ENCODE results near the gene DNAJC8. TPM values are rescaled to one million over a fixed set of nuclear protein-coding genes. Genes with fewer than 3 reads are reported as not detected.

DNAJC8 gene
- total RNA-seq, 1 experiment from 2014 or later: 127 TPM

DNA sequence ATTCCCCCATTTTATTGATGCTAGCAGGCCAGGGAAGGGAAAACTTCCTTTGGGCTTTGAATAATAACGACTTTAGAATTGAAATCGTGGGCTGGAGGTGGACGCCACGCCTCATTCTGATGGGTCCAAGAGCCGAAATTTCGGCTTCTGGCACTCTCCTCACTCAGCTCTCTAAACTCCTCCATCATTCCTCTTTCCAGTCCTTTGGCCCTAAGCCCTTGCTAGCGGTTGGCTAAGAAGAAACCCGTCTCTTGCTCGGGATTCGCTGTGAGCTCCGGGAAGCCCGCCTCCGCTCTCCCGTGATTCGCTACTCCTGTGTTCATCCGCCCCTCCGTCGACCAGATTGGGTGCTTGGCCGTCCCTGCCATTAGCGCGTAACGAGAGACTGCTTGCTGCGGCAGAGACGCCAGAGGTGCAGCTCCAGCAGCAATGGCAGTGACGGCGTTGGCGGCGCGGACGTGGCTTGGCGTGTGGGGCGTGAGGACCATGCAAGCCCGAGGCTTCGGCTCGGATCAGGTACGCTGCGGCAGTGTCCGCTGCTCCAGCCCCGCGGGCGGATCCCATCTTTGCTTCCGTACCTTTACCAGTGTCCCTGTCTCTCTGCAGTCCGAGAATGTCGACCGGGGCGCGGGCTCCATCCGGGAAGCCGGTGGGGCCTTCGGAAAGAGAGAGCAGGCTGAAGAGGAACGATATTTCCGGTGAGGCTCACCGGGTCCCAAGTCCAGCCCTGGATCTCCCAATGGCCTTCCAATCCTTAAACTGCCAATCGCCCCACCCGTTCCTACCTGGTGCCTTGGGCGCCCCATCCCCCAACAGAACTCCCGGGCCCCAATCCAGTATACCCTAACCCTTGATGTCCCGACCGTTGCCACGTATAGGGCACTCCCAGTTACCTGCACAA lies 3.2 kb upstream of the DNAJC8 start, which contains the start of gene ATP5IF1:
TSS of gene ATP5IF1 (plus strand) at position 370 of the 901 bp plus-strand sequence. CDS start at position 430, 60 bp downstream.
- no peaks in the 10 kb centered on the region for H3K27me3 ChIP-seq (ENCODE audit: control insufficient read depth, insufficient read depth, low read length)
- no peak for TF ChIP-seq TCF7L2 (IDR thresholded peaks at IDR 0.05; ENCODE audit: low read depth, low read length)
- TF ChIP-seq POLR2AphosphoS5 (IDR thresholded peaks at IDR 0.05; ENCODE audit: low read depth, low read length): peak; percentile 87
- TF ChIP-seq, protein P1, sequence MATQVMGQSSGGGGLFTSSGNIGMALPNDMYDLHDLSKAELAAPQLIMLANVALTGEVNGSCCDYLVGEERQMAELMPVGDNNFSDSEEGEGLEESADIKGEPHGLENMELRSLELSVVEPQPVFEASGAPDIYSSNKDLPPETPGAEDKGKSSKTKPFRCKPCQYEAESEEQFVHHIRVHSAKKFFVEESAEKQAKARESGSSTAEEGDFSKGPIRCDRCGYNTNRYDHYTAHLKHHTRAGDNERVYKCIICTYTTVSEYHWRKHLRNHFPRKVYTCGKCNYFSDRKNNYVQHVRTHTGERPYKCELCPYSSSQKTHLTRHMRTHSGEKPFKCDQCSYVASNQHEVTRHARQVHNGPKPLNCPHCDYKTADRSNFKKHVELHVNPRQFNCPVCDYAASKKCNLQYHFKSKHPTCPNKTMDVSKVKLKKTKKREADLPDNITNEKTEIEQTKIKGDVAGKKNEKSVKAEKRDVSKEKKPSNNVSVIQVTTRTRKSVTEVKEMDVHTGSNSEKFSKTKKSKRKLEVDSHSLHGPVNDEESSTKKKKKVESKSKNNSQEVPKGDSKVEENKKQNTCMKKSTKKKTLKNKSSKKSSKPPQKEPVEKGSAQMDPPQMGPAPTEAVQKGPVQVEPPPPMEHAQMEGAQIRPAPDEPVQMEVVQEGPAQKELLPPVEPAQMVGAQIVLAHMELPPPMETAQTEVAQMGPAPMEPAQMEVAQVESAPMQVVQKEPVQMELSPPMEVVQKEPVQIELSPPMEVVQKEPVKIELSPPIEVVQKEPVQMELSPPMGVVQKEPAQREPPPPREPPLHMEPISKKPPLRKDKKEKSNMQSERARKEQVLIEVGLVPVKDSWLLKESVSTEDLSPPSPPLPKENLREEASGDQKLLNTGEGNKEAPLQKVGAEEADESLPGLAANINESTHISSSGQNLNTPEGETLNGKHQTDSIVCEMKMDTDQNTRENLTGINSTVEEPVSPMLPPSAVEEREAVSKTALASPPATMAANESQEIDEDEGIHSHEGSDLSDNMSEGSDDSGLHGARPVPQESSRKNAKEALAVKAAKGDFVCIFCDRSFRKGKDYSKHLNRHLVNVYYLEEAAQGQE (IDR thresholded peaks at IDR 0.05; ENCODE audit: insufficient read depth in 1 of 2, low read depth in 2 of 2, low read length in 1 of 2): peak in 1 of 2 experiments; percentile 42; a peak in 1 of 4 replicates
- TF ChIP-seq, protein P2, sequence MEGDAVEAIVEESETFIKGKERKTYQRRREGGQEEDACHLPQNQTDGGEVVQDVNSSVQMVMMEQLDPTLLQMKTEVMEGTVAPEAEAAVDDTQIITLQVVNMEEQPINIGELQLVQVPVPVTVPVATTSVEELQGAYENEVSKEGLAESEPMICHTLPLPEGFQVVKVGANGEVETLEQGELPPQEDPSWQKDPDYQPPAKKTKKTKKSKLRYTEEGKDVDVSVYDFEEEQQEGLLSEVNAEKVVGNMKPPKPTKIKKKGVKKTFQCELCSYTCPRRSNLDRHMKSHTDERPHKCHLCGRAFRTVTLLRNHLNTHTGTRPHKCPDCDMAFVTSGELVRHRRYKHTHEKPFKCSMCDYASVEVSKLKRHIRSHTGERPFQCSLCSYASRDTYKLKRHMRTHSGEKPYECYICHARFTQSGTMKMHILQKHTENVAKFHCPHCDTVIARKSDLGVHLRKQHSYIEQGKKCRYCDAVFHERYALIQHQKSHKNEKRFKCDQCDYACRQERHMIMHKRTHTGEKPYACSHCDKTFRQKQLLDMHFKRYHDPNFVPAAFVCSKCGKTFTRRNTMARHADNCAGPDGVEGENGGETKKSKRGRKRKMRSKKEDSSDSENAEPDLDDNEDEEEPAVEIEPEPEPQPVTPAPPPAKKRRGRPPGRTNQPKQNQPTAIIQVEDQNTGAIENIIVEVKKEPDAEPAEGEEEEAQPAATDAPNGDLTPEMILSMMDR (IDR thresholded peaks at IDR 0.05): no peak
- TF ChIP-seq SIN3A (IDR thresholded peaks at IDR 0.05; ENCODE audit: borderline replicate concordance, insufficient read depth, low read depth, low read length): 0 out of 2 replicates have a peak, but pooled peaks have one; percentile 36
- H3K9me3 ChIP-seq (ENCODE audit: control insufficient read depth, insufficient read depth, low read depth, low read length): no peaks in the 10 kb centered on the region
- ChIA-PET CTCF (no interaction called here), POLR2A (interaction anchor here (0.6 kb wide), 4 partner anchors 10 to 166 kb away, joined by 4 to 10 read pairs (median 8); no protein-coding TSS in a partner anchor)
- DNase-seq (ENCODE audit: low read depth, low spot score) (peak; percentile 96), ATAC-seq (peak; percentile 95)
- no TSS peak for BruUV-seq (replicated peaks)
- H3K27ac ChIP-seq (ENCODE audit: low read length): peak within 1 kb of the TSS; percentile 91
- intact Hi-C loops (cut with micrococcal nuclease; ENCODE audit: unreplicated experiment) (no loop called here), in situ Hi-C loops (cut with HindIII; ENCODE audit: low pct_unique_long_range_greater_than_20kb, low sequenced_read_pairs) (no loop called here)
- peaks cover 8% of the 10 kb centered on the region for H3K4me1 ChIP-seq (ENCODE audit: control insufficient read depth, insufficient read depth, low read length)
- H3K4me3 ChIP-seq (ENCODE audit: low read depth in 2 of 2, low read length in 2 of 2): peak within 1 kb of the TSS; percentile 92 to 94
- no peaks in the 10 kb centered on the region; the same call in 1 of the 2 replicates for H3K36me3 ChIP-seq (ENCODE audit: control insufficient read depth, insufficient read depth, low read length)

DNA sequence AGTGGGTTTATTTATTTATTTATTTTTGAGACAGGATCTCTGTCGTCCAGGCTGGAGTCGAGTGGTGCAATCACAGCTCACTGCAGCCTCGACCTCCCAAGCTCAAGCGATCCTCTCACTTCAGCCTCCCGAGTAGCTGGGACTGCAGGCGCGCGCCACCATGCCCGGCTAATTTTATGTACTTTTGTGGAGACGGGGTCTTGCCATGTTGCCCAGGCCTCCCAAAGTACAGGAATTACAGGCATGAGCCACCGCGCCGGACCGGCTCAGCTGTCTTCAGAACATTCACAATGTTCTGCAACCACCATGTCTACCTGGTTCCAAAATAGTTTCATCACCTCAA lies 406 bp upstream of the DNAJC8 start:
- DNase-seq (ENCODE audit: low read depth, low spot score) (no peak), ATAC-seq (no peak; the same call in 1 of the 2 replicates)
- Histone ChIP-seq H3K27me3 (ENCODE audit: control insufficient read depth, insufficient read depth, low read length) (no peaks in the 10 kb centered on the region), H3K36me3 (ENCODE audit: control insufficient read depth, insufficient read depth, low read length) (peaks cover 11% of the 10 kb centered on the region), H3K4me1 (ENCODE audit: control insufficient read depth, insufficient read depth, low read length) (peaks cover 8% of the 10 kb centered on the region), H3K27ac (ENCODE audit: low read length) (peak overlapping the region; percentile 91), H3K9me3 (ENCODE audit: control insufficient read depth, insufficient read depth, low read depth, low read length) (no peaks in the 10 kb centered on the region), H3K4me3 (ENCODE audit: low read depth in 2 of 2, low read length in 2 of 2) (peak overlapping the region; percentile 93 to 95)
- TF ChIP-seq, protein P2 (IDR thresholded peaks at IDR 0.05): no peak
- TF ChIP-seq, protein P1 (IDR thresholded peaks at IDR 0.05; ENCODE audit: insufficient read depth in 1 of 2, low read depth in 2 of 2, low read length in 1 of 2): no peak
- TF ChIP-seq SIN3A (IDR thresholded peaks at IDR 0.05; ENCODE audit: borderline replicate concordance, insufficient read depth, low read depth, low read length): no peak
- ChIA-PET POLR2A (interaction anchor here (1.0 kb wide), 1 partner anchor 13 kb away, joined by 5 read pairs; no protein-coding TSS in a partner anchor), CTCF (no interaction called here)
- BruUV-seq (replicated peaks): no TSS peak
- in situ Hi-C loops (cut with HindIII; ENCODE audit: low pct_unique_long_range_greater_than_20kb, low sequenced_read_pairs): no loop called here
- intact Hi-C loops (cut with micrococcal nuclease; ENCODE audit: unreplicated experiment): no loop called here

Measured in Panc1 (cell line).